Stimulated activated CD4-positive, alpha-beta T cell treated with anti-CD3 and anti-CD28 coated beads, Interleukin-1b, Interleukin-23, amount 100 ng/mL, for 4 hours (primary cell): ENCODE results near the gene IL4I1.

Experiments
- DNase-seq, 2 donors: peaks; one replicate each; pipeline ENCODE4 v3.0.0-alpha.2; 2020; ENCODE audit warnings: low read depth in 2 of 2

The IL4I1 gene

GRCh38 chr19:49863935-49864320 is 32.8 kb downstream of the IL4I1 start:
- DNase-seq = no peak

GRCh38 chr19:49863254-49863934 is 33.3 kb downstream of the IL4I1 start:
- no peak for DNase-seq

- DNase-seq = no peak
These were observed 34.1 kb downstream of the IL4I1 start for GRCh38 chr19:49862391-49863253.

- no peak for DNase-seq
These were observed 34.9 kb downstream of the IL4I1 start for GRCh38 chr19:49861541-49862378.

GRCh38 chr19:49861107-49861506 is 35.6 kb downstream of the IL4I1 start:
- no peak for DNase-seq

- no peak for DNase-seq
These were observed 36.2 kb downstream of the IL4I1 start for GRCh38 chr19:49860336-49861102.

GRCh38 chr19:49859682-49860335 is 36.9 kb downstream of the IL4I1 start:
- no peak for DNase-seq

GRCh38 chr19:49858088-49858985 is 38.4 kb downstream of the IL4I1 start:
- no peak for DNase-seq

- DNase-seq = no peak
These were observed 38.9 kb downstream of the IL4I1 start for GRCh38 chr19:49857838-49858087.

- DNase-seq = no peak
These were observed 39.4 kb downstream of the IL4I1 start for GRCh38 chr19:49857061-49857837.

- no peak for DNase-seq
These were observed 40.1 kb downstream of the IL4I1 start for GRCh38 chr19:49856574-49857021.

- no peak for DNase-seq
These were observed 40.8 kb downstream of the IL4I1 start for GRCh38 chr19:49855676-49856573.

GRCh38 chr19:49855277-49855675 is 41.4 kb downstream of the IL4I1 start:
- no peak for DNase-seq

GRCh38 chr19:49854378-49855263 is 42.1 kb downstream of the IL4I1 start:
- no peak for DNase-seq

- no peak for DNase-seq
These were observed 42.8 kb downstream of the IL4I1 start for GRCh38 chr19:49853852-49854377.

GRCh38 chr19:49852631-49853126 is 44.0 kb downstream of the IL4I1 start:
- DNase-seq = no peak
